ENCODE measurements around the gene NMNAT3. TPM values are rescaled to one million over a fixed set of nuclear protein-coding genes. Genes with fewer than 3 reads are reported as not detected.
A peak's percentile ranks its signal among the peaks of the same experiment; 100 is the strongest.

NMNAT3 gene
- polyA plus RNA-seq, 1 of the 3 experiments (the other 2 are of a cell fraction): not detected

DNA sequence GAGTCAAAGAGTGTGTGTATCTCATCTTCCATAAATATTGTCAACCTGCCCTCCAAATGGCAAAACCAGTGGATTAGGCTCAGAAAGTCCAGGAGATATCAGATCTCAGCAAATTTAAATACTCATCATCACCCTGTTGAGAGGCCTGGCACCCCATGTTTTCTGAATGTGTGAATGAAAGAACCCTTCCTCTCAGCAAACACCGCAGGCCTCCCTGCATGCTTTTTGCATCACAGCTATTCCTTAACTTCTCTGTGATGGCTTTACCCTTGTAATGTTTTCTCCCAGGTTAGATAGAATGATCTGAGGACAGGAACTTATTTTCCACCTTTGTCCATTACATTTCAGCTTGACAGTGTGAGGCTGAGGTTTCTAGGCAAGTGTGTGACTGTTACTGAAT is 43.6 kb upstream of the NMNAT3 start:
- no peaks in the 10 kb centered on the region for H3F3A ChIP-seq (replicated peaks; ENCODE audit: insufficient read depth)
- no peak overlapping the region for H2AFZ ChIP-seq (ENCODE audit: low read depth)
- no peaks in the 10 kb centered on the region for H3K27me3 ChIP-seq (ENCODE audit: insufficient read depth)
- no peaks in the 10 kb centered on the region for H4K20me1 ChIP-seq (ENCODE audit: insufficient read depth)
- no peak overlapping the region for H3K9ac ChIP-seq
- no peaks in the 10 kb centered on the region for H3K79me2 ChIP-seq (ENCODE audit: insufficient read depth)
- TF ChIP-seq YY1 (IDR thresholded peaks at IDR 0.05; ENCODE audit: low read depth) (no peak), TEAD4 (IDR thresholded peaks at IDR 0.05; ENCODE audit: borderline replicate concordance, insufficient read depth) (no peak), POLR2AphosphoS5 (IDR thresholded peaks at IDR 0.05; ENCODE audit: low read depth, low read length) (no peak)
- TF ChIP-seq, protein P1, sequence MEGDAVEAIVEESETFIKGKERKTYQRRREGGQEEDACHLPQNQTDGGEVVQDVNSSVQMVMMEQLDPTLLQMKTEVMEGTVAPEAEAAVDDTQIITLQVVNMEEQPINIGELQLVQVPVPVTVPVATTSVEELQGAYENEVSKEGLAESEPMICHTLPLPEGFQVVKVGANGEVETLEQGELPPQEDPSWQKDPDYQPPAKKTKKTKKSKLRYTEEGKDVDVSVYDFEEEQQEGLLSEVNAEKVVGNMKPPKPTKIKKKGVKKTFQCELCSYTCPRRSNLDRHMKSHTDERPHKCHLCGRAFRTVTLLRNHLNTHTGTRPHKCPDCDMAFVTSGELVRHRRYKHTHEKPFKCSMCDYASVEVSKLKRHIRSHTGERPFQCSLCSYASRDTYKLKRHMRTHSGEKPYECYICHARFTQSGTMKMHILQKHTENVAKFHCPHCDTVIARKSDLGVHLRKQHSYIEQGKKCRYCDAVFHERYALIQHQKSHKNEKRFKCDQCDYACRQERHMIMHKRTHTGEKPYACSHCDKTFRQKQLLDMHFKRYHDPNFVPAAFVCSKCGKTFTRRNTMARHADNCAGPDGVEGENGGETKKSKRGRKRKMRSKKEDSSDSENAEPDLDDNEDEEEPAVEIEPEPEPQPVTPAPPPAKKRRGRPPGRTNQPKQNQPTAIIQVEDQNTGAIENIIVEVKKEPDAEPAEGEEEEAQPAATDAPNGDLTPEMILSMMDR (IDR thresholded peaks at IDR 0.05): no peak
- TF ChIP-seq, protein P2, sequence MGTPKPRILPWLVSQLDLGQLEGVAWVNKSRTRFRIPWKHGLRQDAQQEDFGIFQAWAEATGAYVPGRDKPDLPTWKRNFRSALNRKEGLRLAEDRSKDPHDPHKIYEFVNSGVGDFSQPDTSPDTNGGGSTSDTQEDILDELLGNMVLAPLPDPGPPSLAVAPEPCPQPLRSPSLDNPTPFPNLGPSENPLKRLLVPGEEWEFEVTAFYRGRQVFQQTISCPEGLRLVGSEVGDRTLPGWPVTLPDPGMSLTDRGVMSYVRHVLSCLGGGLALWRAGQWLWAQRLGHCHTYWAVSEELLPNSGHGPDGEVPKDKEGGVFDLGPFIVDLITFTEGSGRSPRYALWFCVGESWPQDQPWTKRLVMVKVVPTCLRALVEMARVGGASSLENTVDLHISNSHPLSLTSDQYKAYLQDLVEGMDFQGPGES (IDR thresholded peaks at IDR 0.05; ENCODE audit: low read depth, low read length): no peak
- TF ChIP-seq, protein P3, sequence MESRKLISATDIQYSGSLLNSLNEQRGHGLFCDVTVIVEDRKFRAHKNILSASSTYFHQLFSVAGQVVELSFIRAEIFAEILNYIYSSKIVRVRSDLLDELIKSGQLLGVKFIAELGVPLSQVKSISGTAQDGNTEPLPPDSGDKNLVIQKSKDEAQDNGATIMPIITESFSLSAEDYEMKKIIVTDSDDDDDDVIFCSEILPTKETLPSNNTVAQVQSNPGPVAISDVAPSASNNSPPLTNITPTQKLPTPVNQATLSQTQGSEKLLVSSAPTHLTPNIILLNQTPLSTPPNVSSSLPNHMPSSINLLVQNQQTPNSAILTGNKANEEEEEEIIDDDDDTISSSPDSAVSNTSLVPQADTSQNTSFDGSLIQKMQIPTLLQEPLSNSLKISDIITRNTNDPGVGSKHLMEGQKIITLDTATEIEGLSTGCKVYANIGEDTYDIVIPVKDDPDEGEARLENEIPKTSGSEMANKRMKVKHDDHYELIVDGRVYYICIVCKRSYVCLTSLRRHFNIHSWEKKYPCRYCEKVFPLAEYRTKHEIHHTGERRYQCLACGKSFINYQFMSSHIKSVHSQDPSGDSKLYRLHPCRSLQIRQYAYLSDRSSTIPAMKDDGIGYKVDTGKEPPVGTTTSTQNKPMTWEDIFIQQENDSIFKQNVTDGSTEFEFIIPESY (IDR thresholded peaks at IDR 0.05; ENCODE audit: borderline replicate concordance, low read depth): no peak
- no peak overlapping the region for H3K4me2 ChIP-seq
- no peak overlapping the region; a peak in 1 of 4 replicates for H3K27ac ChIP-seq (ENCODE audit: low read depth in 2 of 2, low read length in 1 of 2)
- H3K9me3 ChIP-seq: no peaks in the 10 kb centered on the region
- H3K4me1 ChIP-seq (ENCODE audit: control insufficient read depth in 1 of 2, insufficient read depth in 2 of 2, low read depth in 1 of 2, low read length in 1 of 2): peaks cover 0 to 5% of the 10 kb centered on the region in 2 experiments; a peak in 1 of 4 replicates
- no peak for DNase-seq
- CTCF ChIA-PET: interaction anchor here (1.5 kb wide), 1 partner anchor 214 kb away, joined by 6 read pairs; the partner anchor contains the start of gene CLSTN2
- 40% methylated on average over 1 of the region's 1 CpG for WGBS (ENCODE audit: low lambda C conversion rate)
- no peaks in the 10 kb centered on the region for H3K36me3 ChIP-seq (replicated peaks in 1 of 2; ENCODE audit: control insufficient read depth in 1 of 2, insufficient read depth in 2 of 2, low read length in 1 of 2)
- POLR2A ChIA-PET: no interaction called here
- no peaks in the 10 kb centered on the region for H3K9me2 ChIP-seq
- H3K4me3 ChIP-seq (ENCODE audit: low read depth in 2 of 2, low read length in 1 of 2): no peak overlapping the region

DNA sequence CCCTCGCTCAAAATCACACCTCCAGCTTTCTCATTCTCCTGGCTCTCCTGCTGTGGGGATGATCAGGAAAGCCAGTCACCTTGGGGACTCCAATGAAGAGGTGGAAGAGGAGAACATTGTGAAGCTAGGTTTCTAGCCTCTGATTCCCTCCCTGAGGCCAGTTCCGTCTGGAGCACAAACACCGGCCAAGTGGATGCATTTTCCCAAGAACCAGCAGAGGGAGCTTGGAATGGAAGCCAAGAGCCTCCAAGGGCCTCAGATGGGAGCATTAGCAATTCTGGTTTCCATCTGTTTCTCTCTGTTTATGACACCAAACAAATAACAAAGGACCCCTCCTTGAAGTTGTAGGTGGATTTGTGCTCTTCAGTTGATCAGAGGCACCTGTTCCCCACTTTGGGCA is 40.6 kb upstream of the NMNAT3 start:
- H3K36me3 ChIP-seq (replicated peaks in 1 of 2; ENCODE audit: control insufficient read depth in 1 of 2, insufficient read depth in 2 of 2, low read length in 1 of 2): no peaks in the 10 kb centered on the region
- CTCF ChIA-PET: interaction anchor here (0.7 to 3.7 kb wide), 17 partner anchors 12 to 1136 kb away, joined by 3 to 21 read pairs (median 4); partner anchors contain the start of gene CLSTN2
- H4K20me1 ChIP-seq (ENCODE audit: insufficient read depth): no peaks in the 10 kb centered on the region
- POLR2A ChIA-PET: no interaction called here
- H3F3A ChIP-seq (replicated peaks; ENCODE audit: insufficient read depth): no peaks in the 10 kb centered on the region
- no peak overlapping the region for H2AFZ ChIP-seq (ENCODE audit: low read depth)
- H3K4me2 ChIP-seq: no peak overlapping the region
- H3K9me2 ChIP-seq: no peaks in the 10 kb centered on the region
- H3K4me3 ChIP-seq (ENCODE audit: low read depth in 2 of 2, low read length in 1 of 2): no peak overlapping the region
- WGBS (ENCODE audit: low lambda C conversion rate): 34% methylated on average over 3 of the region's 3 CpGs
- peaks cover 0 to 5% of the 10 kb centered on the region in 2 experiments; a peak in 1 of 4 replicates for H3K4me1 ChIP-seq (ENCODE audit: control insufficient read depth in 1 of 2, insufficient read depth in 2 of 2, low read depth in 1 of 2, low read length in 1 of 2)
- H3K27ac ChIP-seq (ENCODE audit: low read depth in 2 of 2, low read length in 1 of 2): no peak overlapping the region
- no peak overlapping the region for H3K9ac ChIP-seq
- TF ChIP-seq ELF1 (IDR thresholded peaks at IDR 0.05) (no peak), RXRA (IDR thresholded peaks at IDR 0.05; ENCODE audit: borderline replicate concordance, low read depth) (no peak), SMC3 (IDR thresholded peaks at IDR 0.05; ENCODE audit: low read depth, low read length) (peak; percentile 43; the same call in 1 of the 2 replicates), EP300 (IDR thresholded peaks at IDR 0.05; ENCODE audit: borderline replicate concordance in 1 of 2, low read depth in 1 of 2, low read length in 1 of 2) (no peak), GABPA (IDR thresholded peaks at IDR 0.05; ENCODE audit: low read depth) (no peak), FOSL2 (IDR thresholded peaks at IDR 0.05; ENCODE audit: borderline replicate concordance, low read depth) (no peak), RAD21 (IDR thresholded peaks at IDR 0.05; ENCODE audit: low read length) (peak; percentile 59), FOXJ3 (CRISPR knock-in tag; IDR thresholded peaks at IDR 0.05) (no peak), TCF12 (IDR thresholded peaks at IDR 0.05) (no peak), MEF2A (IDR thresholded peaks at IDR 0.05; ENCODE audit: borderline replicate concordance, low read depth) (no peak)
- TF ChIP-seq, protein P2 (IDR thresholded peaks at IDR 0.05; ENCODE audit: low read depth, low read length): no peak
- no peaks in the 10 kb centered on the region for H3K9me3 ChIP-seq
- no peaks in the 10 kb centered on the region for H3K27me3 ChIP-seq (ENCODE audit: insufficient read depth)
- peak; percentile 45 for DNase-seq
- no peaks in the 10 kb centered on the region for H3K79me2 ChIP-seq (ENCODE audit: insufficient read depth)
